GM12891 (cell line): Measurements from ENCODE around the gene CFAP206.
"Not testable (repeated sequence)": the region's sequence is repeated elsewhere in the genome, so short reads cannot be mapped to it uniquely, and the experiment has no call there.

Source experiments
- PAX5 ChIP-seq: IDR thresholded peaks from 2 replicates; pipeline ENCODE4 v1.6.1; 2011; ENCODE audit warnings: low read length, moderate library complexity, mild to moderate bottlenecking; ENCODE audit not compliant: insufficient read depth, severe bottlenecking
- POLR2A ChIP-seq: IDR thresholded peaks from 2 replicates; pipeline ENCODE4 v1.6.1; 2011; ENCODE audit warnings: low read depth, low read length, control low read depth
- POLR2AphosphoS5 ChIP-seq: IDR thresholded peaks from 2 replicates; pipeline ENCODE4 v1.6.1; 2011; ENCODE audit warnings: low read depth, low read length, control low read depth
- POU2F2 ChIP-seq: IDR thresholded peaks from 2 replicates; pipeline ENCODE4 v1.6.1; 2011; ENCODE audit warnings: low read depth, mild to moderate bottlenecking, control low read depth, low read length, moderate library complexity
- SPI1 ChIP-seq: IDR thresholded peaks from 2 replicates; pipeline ENCODE4 v1.6.1; 2011; ENCODE audit warnings: low read depth, low read length, control low read depth
- TAF1 ChIP-seq: IDR thresholded peaks from 2 replicates; pipeline ENCODE4 v1.6.1; 2011; ENCODE audit warnings: low read depth, low read length, control low read depth

- TF ChIP-seq POLR2AphosphoS5, POLR2A, PAX5, TAF1, POU2F2, SPI1: not testable (repeated sequence)
These were observed 81.6 kb downstream of the CFAP206 start for GRCh38 chr6:87489326-87489725.
